GDM1 (cell line): ENCODE results near the gene KRT17.
"Not testable (repeated sequence)": the region's sequence is repeated elsewhere in the genome, so short reads cannot be mapped to it uniquely, and the experiment has no call there.

Experiments used
- DNase-seq: peaks from one replicate; lab custom pipeline; 2025; lab: John Stamatoyannopoulos, UW

Gene KRT17

GRCh38 chr17:41593306-41593981 is 30.9 kb downstream of the KRT17 start:
- DNase-seq = no peak

- DNase-seq = no peak
These were observed 31.6 kb downstream of the KRT17 start for GRCh38 chr17:41592601-41593305.

DNA sequence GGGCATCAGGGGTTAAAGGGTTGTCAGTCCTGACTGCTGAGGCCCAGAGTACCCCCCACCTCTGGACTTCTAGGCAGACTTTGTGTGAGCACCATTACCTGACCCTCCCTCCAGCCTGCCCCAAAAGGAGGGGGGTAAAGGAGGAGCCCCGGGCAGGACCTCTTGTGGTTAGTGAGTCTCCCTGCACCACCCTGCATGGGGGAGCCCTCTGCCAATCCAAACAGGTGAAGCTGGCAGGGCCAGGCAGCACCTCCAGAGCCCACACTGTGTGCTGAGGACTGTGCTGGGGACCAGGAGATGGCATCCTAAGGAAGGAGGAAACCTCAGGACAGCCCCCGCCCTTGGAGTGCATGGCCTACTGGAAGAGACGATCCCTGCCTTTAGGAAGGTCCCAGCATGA is 35.1 kb downstream of the KRT17 start:
- no peak for DNase-seq

DNA sequence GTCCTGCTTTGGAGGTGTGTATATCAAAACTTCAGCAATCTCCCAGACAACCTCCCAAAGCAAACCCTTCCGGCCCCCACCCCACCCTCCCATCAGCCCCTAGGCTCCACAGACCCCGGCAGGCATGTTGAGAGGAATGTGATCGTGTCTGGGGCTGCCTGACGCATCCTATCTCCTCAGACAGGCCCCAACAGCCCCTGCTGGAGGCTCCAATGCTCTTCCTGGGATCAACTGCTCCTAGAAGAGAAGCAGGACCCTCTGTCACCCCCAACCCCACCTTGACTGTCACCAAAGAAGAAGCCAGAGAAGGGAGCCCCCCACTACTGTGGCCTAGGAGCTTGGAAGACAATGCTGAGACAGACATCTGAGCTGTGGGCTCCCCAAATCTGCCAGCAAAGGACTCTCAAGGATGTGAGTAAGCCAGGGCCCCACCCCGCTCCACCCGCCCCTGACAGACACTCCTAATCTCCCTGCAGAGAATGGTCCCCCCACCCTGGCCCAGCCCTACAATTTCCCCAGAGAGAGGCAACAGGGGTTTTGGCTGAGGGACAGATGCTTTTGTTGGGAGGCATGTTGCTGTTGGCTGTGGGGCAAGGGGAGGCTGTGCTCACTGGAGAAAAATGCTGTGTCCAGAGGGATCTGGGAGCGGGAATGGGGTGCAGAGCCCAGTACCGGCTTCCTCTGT is 36.1 kb downstream of the KRT17 start:
- DNase-seq = no peak

DNA sequence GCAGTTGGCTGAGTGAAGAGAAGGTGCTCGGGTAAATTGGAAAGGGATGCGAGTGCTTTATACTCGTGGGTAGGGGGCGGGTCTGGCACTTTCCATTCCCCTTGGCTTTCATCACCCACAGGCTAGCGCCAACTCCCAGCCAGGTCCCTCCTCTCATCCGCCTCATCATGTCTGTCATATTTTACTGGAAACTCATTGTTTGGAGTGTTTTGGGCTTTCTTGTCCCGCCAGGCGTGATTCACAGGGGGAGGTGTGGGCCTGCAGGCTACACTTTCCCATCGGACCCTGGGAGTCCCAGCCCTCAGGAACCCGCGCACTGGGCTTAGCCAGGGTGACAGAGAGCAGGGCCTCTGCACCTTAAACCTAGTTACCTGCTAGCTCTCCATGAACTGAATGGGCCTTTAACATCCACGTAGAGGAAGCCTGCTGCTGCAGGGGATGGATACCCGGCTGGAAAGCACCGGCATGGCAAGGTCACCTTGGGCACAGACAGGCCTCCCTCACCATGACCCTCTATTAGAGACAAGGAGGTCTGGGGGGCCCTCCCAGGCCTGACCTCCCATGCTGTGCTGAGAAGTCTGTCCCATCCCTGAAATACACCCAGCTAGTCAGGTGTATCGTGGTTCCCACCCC is 37.4 kb downstream of the KRT17 start, which contains the start of gene KRT14:
TSS of gene KRT14 (minus strand) at position 33 of the 633 bp plus-strand sequence. CDS start 61 bp downstream, outside the sequence.
- DNase-seq = no peak

DNA sequence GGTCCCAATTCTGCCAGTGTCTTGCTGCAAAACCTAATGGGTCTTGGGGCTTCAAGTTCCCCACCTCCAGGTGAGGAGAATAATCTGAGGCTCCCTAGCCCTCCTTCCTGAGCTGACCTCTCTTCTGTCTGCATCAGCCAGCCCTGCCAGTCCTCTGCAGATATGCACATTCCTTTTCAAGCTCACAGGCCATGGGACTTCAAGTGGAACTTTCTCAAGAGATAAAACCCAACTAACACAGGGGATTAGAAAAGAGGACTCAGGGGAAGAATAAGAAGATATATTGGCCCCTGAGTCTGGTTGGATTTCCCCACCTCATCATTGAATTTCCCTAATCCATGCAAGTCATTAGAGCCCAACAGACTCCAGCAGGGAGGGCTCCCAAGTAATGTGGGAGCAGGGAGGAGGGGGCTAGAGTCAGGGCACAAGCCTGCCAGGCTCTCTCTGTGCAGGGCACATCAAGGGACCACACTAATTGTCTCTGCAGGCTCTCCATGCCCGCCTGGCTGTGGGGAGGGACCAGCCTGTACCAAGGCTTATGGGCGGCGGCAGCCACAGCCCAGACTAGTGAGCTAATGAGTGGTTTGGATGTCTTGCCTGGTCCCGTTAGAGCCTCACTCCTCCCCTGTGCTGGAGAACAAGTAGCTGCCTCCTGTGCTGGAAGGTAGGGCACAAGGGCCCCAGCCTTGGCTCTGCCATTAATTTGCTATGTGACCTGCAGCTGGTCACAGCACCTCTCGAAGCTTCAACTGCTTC is 38.9 kb downstream of the KRT17 start:
- DNase-seq = no peak

- not testable (repeated sequence) for DNase-seq
These were observed 39.9 kb downstream of the KRT17 start for GRCh38 chr17:41584331-41584927.

DNA sequence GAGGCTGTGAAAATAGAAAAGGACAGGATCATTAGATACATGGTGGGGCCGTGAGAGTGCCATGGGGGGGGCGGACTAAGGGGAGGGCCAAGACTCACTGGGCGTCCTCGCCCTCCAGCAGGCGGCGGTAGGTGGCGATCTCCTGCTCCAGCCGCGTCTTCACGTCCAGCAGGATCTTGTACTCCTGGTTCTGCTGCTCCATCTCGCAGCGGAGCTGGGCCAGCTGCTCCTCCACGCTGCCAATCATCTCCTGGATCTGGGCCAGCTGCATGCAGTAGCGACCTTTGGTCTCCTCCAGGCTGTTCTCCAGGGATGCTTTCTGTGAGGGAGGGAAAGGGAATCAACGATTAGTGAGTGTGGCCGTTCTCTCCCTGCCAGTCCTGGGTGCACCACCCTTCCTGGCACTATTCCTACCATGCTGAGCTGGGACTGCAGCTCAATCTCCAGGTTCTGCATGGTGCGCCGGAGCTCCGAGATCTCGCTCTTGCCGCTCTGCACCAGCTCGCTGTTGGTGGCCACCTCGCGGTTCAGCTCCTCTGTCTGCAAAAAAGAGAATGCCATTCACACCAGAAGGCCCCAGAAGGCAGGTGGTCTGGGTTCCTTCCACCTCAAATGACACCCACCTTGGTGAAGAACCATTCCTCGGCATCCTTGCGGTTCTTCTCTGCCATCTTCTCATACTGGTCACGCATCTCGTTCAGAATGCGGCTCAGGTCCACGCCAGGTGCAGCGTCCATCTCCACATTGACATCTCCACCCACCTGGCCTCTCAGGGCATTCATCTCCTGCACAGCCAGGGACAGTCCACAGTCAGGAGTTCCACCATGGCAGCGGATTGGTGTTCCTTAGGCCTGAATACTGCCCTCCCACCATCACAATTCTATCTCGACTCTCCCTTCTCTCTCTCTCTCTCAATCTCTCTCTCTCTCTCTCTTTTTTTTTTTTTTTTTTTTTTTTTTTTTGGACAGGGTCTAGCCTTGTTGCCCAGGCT is 40.9 kb downstream of the KRT17 start:
- no peak for DNase-seq

DNA sequence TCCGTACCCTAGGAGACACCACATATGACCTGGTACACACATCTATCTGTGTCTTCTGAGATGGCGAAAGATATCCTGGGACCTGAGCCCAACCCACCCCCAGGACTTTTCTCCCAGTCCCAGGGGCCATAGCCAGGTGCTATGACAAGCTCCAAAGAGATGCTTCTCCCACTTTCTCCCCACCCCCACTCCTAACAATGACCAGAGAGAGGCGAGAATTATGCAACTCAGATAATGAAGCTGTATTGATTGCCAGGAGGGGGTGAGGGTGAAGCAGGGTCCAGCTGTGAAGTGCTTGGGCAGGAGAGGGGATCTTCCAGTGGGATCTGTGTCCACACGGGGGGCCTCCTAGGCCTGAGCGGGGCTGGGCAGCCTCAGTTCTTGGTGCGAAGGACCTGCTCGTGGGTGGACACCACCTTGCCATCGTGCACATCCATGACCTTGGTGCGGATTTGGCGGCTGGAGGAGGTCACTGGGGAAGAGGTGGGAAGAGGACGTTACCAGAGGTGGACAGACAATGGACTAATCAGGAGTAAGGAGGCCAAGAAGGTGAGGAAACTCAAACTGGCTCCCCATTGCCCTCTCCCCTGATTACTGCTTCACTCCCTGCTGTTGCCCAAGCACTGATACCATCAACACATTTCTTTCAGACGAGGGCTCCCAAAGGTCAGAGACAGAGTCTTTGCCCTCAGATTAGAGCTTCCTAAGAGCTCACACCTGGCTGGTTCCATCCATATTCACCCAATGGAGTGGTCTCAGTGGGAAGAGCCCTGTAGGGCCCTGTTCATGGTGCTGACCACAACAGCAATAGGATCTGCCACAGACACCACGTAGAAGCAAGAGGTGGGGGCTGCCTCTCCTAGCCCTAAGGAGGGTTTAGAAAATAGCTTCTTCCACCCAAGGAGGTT is 42.1 kb downstream of the KRT17 start:
- not testable (repeated sequence) for DNase-seq

GRCh38 chr17:41581366-41582060 is 42.9 kb downstream of the KRT17 start:
- no peak for DNase-seq

DNA sequence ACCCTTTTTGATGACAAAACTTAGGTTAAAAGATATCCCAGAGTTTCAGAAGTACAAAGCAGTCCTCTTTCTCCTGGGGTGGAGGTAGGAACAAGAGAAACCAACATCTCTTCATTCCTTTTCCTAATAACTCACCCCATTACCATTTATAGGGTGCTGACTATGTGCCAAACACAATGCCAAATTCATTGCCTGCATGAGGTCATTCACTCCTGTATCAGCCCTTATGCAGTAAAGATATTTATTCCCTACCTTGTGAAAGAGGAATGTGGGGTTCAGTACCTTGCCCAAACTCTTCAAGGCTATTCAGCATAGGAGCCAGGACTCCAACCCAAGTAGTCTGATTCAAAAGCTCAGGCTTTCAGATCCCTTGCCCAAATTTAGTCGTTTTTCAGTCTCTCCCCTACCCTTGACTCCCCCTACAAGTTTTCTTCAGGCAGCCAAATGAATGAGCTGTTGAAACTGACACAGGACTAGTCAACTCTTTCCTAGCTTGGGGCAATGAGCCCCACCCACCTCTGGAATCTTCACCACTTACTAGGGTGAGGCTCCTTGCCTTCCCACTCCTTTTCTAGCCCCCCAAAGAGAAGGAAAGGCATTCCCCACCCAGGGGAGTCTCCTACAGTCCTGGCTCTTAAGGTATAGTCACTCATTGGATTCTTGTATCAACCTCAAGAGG is 43.5 kb downstream of the KRT17 start:
- no peak for DNase-seq

- no peak for DNase-seq
These were observed 44.2 kb downstream of the KRT17 start for GRCh38 chr17:41580244-41580575.

- DNase-seq = peak; percentile 84
These were observed 44.7 kb downstream of the KRT17 start for GRCh38 chr17:41579484-41580243.

- DNase-seq = no peak
These were observed 45.4 kb downstream of the KRT17 start for GRCh38 chr17:41578971-41579370.

DNA sequence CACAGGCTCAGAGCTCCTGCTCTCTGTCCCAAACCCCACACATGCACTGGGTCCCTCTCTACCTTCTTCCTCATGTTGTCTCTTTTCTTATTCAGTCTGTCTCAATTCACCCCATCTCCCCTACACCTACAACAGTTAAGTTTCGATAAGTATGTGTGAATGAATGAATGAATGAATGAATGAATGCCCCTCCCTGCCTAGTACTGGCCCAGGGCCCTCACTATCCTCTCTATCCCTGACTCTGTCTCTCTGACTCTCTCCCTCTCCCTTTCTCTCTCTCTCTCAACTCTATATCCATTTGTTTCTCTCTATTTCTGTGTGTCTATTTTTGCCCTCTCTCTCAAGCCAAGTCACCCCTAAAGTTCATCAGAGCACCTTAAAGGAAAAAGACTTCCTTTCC is 45.8 kb downstream of the KRT17 start:
- no peak for DNase-seq

DNA sequence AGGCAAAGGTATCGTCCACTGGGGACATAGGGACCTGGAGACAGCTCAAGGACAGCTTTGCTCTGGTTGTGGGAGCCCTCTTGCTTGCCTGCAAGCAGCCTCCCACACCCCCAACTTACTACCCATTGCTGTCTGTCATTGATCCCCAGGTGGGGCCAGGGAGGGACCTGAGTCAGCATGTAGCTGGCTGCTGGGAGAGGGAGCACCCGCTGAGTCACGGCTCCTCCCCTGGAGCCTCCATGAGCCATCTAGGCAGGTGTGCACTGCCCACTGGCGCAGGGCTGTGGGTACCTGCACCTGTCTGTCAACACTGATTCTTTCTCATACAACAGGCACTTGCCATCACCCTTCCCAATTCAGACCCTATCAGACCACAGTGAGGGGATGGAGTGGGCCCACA is 47.6 kb downstream of the KRT17 start:
- not testable (repeated sequence) for DNase-seq

GRCh38 chr17:41575336-41575735 is 49.0 kb downstream of the KRT17 start:
- no peak for DNase-seq
